ENCODE measurements around the gene LIG3. TPM values are rescaled to one million over a fixed set of nuclear protein-coding genes. Genes with fewer than 3 reads are reported as not detected.

The LIG3 gene
- total and polyA plus RNA-seq, 2 of the 4 experiments (the other 2 are of a cell fraction), result 36.4 to 41.9 TPM

DNA sequence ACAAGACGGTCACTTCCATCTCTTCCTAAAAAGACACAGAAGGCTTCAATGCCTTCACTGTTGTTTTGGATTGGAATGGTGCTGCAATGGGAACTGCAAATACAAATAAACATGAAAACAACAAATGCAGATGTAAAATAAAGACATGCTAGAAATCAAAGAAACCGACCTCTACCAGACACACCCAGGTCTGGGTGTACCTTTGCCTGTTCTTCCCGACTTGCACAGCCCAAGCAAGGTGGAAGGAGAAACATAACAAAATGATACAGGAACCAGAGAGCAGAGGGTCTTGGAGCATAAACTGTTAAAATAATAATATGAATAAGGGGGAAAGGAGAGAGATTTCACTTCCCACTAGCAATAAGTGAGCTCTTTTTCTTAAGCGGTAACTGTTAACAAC lies 65.9 kb downstream of the LIG3 start:
- H2BK120ac ChIP-seq (ENCODE audit: low read depth, low read length), result no peak overlapping the region
- H2AK9ac ChIP-seq (replicated peaks; ENCODE audit: low read depth, low read length, poor library complexity), result no peak overlapping the region
- no peak overlapping the region for H2BK5ac ChIP-seq (ENCODE audit: low read depth, low read length, poor library complexity, severe bottlenecking)
- H4K5ac ChIP-seq (ENCODE audit: low read depth, low read length), result no peak overlapping the region
- in situ Hi-C loops (cut with MboI; ENCODE audit: low sequenced_read_pairs) (no loop called here), dilution Hi-C loops (cut with HindIII; ENCODE audit: low sequenced_read_pairs, unreplicated experiment) (no loop called here), intact Hi-C loops (cut with micrococcal nuclease) (no loop called here)
- H3K36me3 ChIP-seq (ENCODE audit: control insufficient read depth, insufficient read depth, low read length), result no peaks in the 10 kb centered on the region
- no peak for TF ChIP-seq MXI1 (IDR thresholded peaks at IDR 0.05; ENCODE audit: borderline replicate concordance, low read depth, low read length)
- no peak for TF ChIP-seq CHD1 (IDR thresholded peaks at IDR 0.05; ENCODE audit: low read depth, low read length)
- TF ChIP-seq, protein P1, sequence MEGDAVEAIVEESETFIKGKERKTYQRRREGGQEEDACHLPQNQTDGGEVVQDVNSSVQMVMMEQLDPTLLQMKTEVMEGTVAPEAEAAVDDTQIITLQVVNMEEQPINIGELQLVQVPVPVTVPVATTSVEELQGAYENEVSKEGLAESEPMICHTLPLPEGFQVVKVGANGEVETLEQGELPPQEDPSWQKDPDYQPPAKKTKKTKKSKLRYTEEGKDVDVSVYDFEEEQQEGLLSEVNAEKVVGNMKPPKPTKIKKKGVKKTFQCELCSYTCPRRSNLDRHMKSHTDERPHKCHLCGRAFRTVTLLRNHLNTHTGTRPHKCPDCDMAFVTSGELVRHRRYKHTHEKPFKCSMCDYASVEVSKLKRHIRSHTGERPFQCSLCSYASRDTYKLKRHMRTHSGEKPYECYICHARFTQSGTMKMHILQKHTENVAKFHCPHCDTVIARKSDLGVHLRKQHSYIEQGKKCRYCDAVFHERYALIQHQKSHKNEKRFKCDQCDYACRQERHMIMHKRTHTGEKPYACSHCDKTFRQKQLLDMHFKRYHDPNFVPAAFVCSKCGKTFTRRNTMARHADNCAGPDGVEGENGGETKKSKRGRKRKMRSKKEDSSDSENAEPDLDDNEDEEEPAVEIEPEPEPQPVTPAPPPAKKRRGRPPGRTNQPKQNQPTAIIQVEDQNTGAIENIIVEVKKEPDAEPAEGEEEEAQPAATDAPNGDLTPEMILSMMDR (conservative IDR thresholded peaks at IDR 0.05; ENCODE audit: low read depth, low read length), result no peak
- no peak for TF ChIP-seq NFE2L2 (IDR thresholded peaks at IDR 0.05; ENCODE audit: low read depth, low read length)
- TF ChIP-seq BHLHE40 (IDR thresholded peaks at IDR 0.05; ENCODE audit: low read depth, low read length), result no peak
- TF ChIP-seq, protein P2, sequence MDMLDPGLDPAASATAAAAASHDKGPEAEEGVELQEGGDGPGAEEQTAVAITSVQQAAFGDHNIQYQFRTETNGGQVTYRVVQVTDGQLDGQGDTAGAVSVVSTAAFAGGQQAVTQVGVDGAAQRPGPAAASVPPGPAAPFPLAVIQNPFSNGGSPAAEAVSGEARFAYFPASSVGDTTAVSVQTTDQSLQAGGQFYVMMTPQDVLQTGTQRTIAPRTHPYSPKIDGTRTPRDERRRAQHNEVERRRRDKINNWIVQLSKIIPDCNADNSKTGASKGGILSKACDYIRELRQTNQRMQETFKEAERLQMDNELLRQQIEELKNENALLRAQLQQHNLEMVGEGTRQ (IDR thresholded peaks at IDR 0.05; ENCODE audit: low read depth, low read length), result no peak
- TF ChIP-seq, protein P3, sequence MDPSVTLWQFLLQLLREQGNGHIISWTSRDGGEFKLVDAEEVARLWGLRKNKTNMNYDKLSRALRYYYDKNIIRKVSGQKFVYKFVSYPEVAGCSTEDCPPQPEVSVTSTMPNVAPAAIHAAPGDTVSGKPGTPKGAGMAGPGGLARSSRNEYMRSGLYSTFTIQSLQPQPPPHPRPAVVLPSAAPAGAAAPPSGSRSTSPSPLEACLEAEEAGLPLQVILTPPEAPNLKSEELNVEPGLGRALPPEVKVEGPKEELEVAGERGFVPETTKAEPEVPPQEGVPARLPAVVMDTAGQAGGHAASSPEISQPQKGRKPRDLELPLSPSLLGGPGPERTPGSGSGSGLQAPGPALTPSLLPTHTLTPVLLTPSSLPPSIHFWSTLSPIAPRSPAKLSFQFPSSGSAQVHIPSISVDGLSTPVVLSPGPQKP (IDR thresholded peaks at IDR 0.05; ENCODE audit: borderline replicate concordance, low read depth, low read length), result no peak
- TF ChIP-seq SMC3 (IDR thresholded peaks at IDR 0.05; ENCODE audit: low read depth, low read length), result no peak
- no peak for TF ChIP-seq CEBPB (IDR thresholded peaks at IDR 0.05; ENCODE audit: low read depth, low read length)
- no peak for TF ChIP-seq RAD21 (IDR thresholded peaks at IDR 0.05; ENCODE audit: low read length)
- no peak for TF ChIP-seq MAFK (IDR thresholded peaks at IDR 0.05; ENCODE audit: low read depth, low read length)
- no peak for TF ChIP-seq POLR2A (IDR thresholded peaks at IDR 0.05; ENCODE audit: low read depth, low read length)
- no peak for TF ChIP-seq RFX5 (IDR thresholded peaks at IDR 0.05; ENCODE audit: low read depth, low read length)
- H3K4me2 ChIP-seq (ENCODE audit: low read depth, low read length), result no peak overlapping the region
- DNase-seq (no peak), ATAC-seq (ENCODE audit: low read depth) (no peak)
- POLR2A ChIA-PET (ENCODE audit: unreplicated experiment), result no interaction called here
- no TSS peak for BruUV-seq (replicated peaks)
- H3K9me3 ChIP-seq (ENCODE audit: control insufficient read depth, insufficient read depth, low read length), result no peaks in the 10 kb centered on the region
- H2AFZ ChIP-seq (replicated peaks; ENCODE audit: low read length, poor library complexity), result no peak overlapping the region
- no peak overlapping the region for H3K4me3 ChIP-seq (ENCODE audit: insufficient read depth, low read depth, low read length)
- no peak overlapping the region for H3K18ac ChIP-seq (ENCODE audit: low read depth, low read length)
- peaks cover 22 to 45% of the 10 kb centered on the region in 2 experiments for H3K79me1 ChIP-seq (ENCODE audit: low read depth in 1 of 2, low read length in 2 of 2)
- no peak overlapping the region for H3K14ac ChIP-seq (replicated peaks; ENCODE audit: low read depth, low read length)
- H4K91ac ChIP-seq (ENCODE audit: insufficient read depth, low read depth, low read length), result no peak overlapping the region
- H3K23ac ChIP-seq (ENCODE audit: low read depth, low read length), result no peak overlapping the region
- no peak overlapping the region for H2BK20ac ChIP-seq (ENCODE audit: low read depth, low read length)
- no peak overlapping the region for H3K27ac ChIP-seq (ENCODE audit: insufficient read depth, low read length)
- H2AK5ac ChIP-seq (ENCODE audit: low read depth, low read length), result no peak overlapping the region
- no peak overlapping the region for H3K9ac ChIP-seq (ENCODE audit: low read depth, low read length)
- H3K4me1 ChIP-seq (ENCODE audit: control insufficient read depth, insufficient read depth, low read length), result peaks cover 2% of the 10 kb centered on the region; the same call in 1 of the 2 replicates
- no peak overlapping the region for H2BK15ac ChIP-seq (ENCODE audit: low read depth, low read length)
- peaks cover 3% of the 10 kb centered on the region for H3K9me1 ChIP-seq (ENCODE audit: insufficient read depth, low read length)
- no peak overlapping the region for H4K8ac ChIP-seq (ENCODE audit: low read depth in 2 of 2, low read length in 2 of 2)
- H3K4ac ChIP-seq (ENCODE audit: low read depth, low read length), result no peak overlapping the region
- peaks cover 15% of the 10 kb centered on the region; the same call in 1 of the 2 replicates for H4K20me1 ChIP-seq (ENCODE audit: insufficient read depth, low read length)
- H3K56ac ChIP-seq (ENCODE audit: extremely low read depth, insufficient read depth, low read length), result no peak overlapping the region
- WGBS, 2 experiments (ENCODE audit: extremely low coverage in 2 of 2, insufficient read length in 1 of 2), result no CpG with 5 or more reads among the region's 4 CpGs
- no peaks in the 10 kb centered on the region for H3K27me3 ChIP-seq (ENCODE audit: control insufficient read depth, insufficient read depth, low read length)
- CTCF ChIA-PET, result no interaction called here
